ENCODE measurements around the gene PKP3.
A peak's percentile ranks its signal among the peaks of the same experiment; 100 is the strongest.

The PKP3 gene

GRCh38 chr11:438101-438844, 44.3 kb downstream of the PKP3 start:
- Mint-ChIP-seq H3K27me3 (peaks cover 4 to 17% of the 10 kb centered on the region in 2 donors), H3K9me3 (no peaks in the 10 kb centered on the region), H3K4me3 (no peak overlapping the region), H3K4me1 (peaks cover 15 to 18% of the 10 kb centered on the region in 2 donors), H3K27ac (no peak overlapping the region), H3K36me3 (peaks cover 4 to 7% of the 10 kb centered on the region in 2 donors)
- DNase-seq (no peak), ATAC-seq (replicated peaks) (no peak)

GRCh38 chr11:439315-440064, 45.5 kb downstream of the PKP3 start:
- Mint-ChIP-seq H3K9me3 (no peaks in the 10 kb centered on the region), H3K4me1 (peaks cover 15 to 20% of the 10 kb centered on the region in 2 donors), H3K36me3 (peaks cover 4 to 7% of the 10 kb centered on the region in 2 donors), H3K27ac (peak overlapping the region; percentile 69), H3K27me3 (peaks cover 4 to 23% of the 10 kb centered on the region in 2 donors), H3K4me3 (no peak overlapping the region)
- no peak for ATAC-seq (replicated peaks)
- no peak for DNase-seq

GRCh38 chr11:440065-441042, 46.3 kb downstream of the PKP3 start:
- no peak for DNase-seq
- Mint-ChIP-seq H3K9me3 (no peaks in the 10 kb centered on the region), H3K27me3 (peaks cover 4 to 23% of the 10 kb centered on the region in 2 donors), H3K27ac (peak overlapping the region; percentile 69), H3K4me1 (peaks cover 15 to 20% of the 10 kb centered on the region in 2 donors), H3K36me3 (peaks cover 4 to 7% of the 10 kb centered on the region in 2 donors), H3K4me3 (peak overlapping the region; percentile 73 to 77)
- no peak for ATAC-seq (replicated peaks)

- peak overlapping the region; percentile 60 for H3K27ac Mint-ChIP-seq
- ATAC-seq (replicated peaks) (no peak), DNase-seq (no peak)
- peaks cover 4 to 7% of the 10 kb centered on the region in 2 donors for H3K36me3 Mint-ChIP-seq
- peaks cover 4 to 23% of the 10 kb centered on the region in 2 donors for H3K27me3 Mint-ChIP-seq
- H3K4me1 Mint-ChIP-seq, result peaks cover 15 to 20% of the 10 kb centered on the region in 2 donors
- no peaks in the 10 kb centered on the region for H3K9me3 Mint-ChIP-seq
- H3K4me3 Mint-ChIP-seq, result peak overlapping the region; percentile 73 to 77
Measured at GRCh38 chr11:441043-441417, 47.0 kb downstream of the PKP3 start.

- H3K36me3 Mint-ChIP-seq, result peaks cover 3 to 7% of the 10 kb centered on the region in 2 donors
- H3K27ac Mint-ChIP-seq, result peak within 1 kb of the TSS; percentile 67
- peak; percentile 90 to 91 for ATAC-seq (replicated peaks)
- peak within 1 kb of the TSS; percentile 75 to 77 for H3K4me3 Mint-ChIP-seq
- H3K9me3 Mint-ChIP-seq, result no peaks in the 10 kb centered on the region
- DNase-seq, result peak; percentile 44
- peaks cover 4 to 23% of the 10 kb centered on the region in 2 donors for H3K27me3 Mint-ChIP-seq
- peaks cover 15 to 18% of the 10 kb centered on the region in 2 donors for H3K4me1 Mint-ChIP-seq
Measured at GRCh38 chr11:441418-442274, 47.6 kb downstream of the PKP3 start, which contains the start of gene ANO9. Gene ANO9, minus strand, starts transcription at chr11:442011. Its CDS starts 85 bp downstream, at chr11:441926.

GRCh38 chr11:442611-443081, 48.6 kb downstream of the PKP3 start:
- Mint-ChIP-seq H3K4me3 (no peak overlapping the region), H3K9me3 (no peaks in the 10 kb centered on the region), H3K36me3 (peaks cover 0 to 4% of the 10 kb centered on the region in 2 donors), H3K27me3 (peaks cover 4 to 23% of the 10 kb centered on the region in 2 donors), H3K4me1 (peaks cover 15% of the 10 kb centered on the region in 2 donors), H3K27ac (no peak overlapping the region)
- ATAC-seq (replicated peaks), result no peak
- DNase-seq, result no peak

GRCh38 chr11:443542-444199, 49.7 kb downstream of the PKP3 start:
- ATAC-seq (replicated peaks), result no peak
- DNase-seq, result no peak
- Mint-ChIP-seq H3K4me3 (no peak overlapping the region), H3K27me3 (peaks cover 4 to 23% of the 10 kb centered on the region in 2 donors), H3K9me3 (no peaks in the 10 kb centered on the region), H3K4me1 (peaks cover 17 to 18% of the 10 kb centered on the region in 2 donors), H3K27ac (no peak overlapping the region), H3K36me3 (peaks cover 0 to 4% of the 10 kb centered on the region in 2 donors)

GRCh38 chr11:444396-445144, 50.6 kb downstream of the PKP3 start:
- Mint-ChIP-seq H3K36me3 (peaks cover 0 to 4% of the 10 kb centered on the region in 2 donors), H3K4me3 (no peak overlapping the region), H3K9me3 (no peaks in the 10 kb centered on the region), H3K27me3 (peaks cover 4 to 20% of the 10 kb centered on the region in 2 donors), H3K4me1 (peaks cover 18 to 22% of the 10 kb centered on the region in 2 donors), H3K27ac (no peak overlapping the region)
- no peak for ATAC-seq (replicated peaks)
- DNase-seq, result no peak

GRCh38 chr11:445765-446588, 52.0 kb downstream of the PKP3 start:
- no peak for DNase-seq
- Mint-ChIP-seq H3K36me3 (peaks cover 2 to 3% of the 10 kb centered on the region in 2 donors), H3K27ac (no peak overlapping the region), H3K4me3 (no peak overlapping the region), H3K27me3 (peaks cover 1 to 8% of the 10 kb centered on the region in 2 donors), H3K4me1 (peaks cover 12 to 20% of the 10 kb centered on the region in 2 donors), H3K9me3 (no peaks in the 10 kb centered on the region)
- no peak for ATAC-seq (replicated peaks)

- H3K27me3 Mint-ChIP-seq, result peaks cover 0 to 6% of the 10 kb centered on the region in 2 donors
- H3K4me3 Mint-ChIP-seq, result peak overlapping the region; percentile 32 to 56
- peaks cover 5 to 10% of the 10 kb centered on the region in 2 donors for H3K36me3 Mint-ChIP-seq
- no peak overlapping the region for H3K27ac Mint-ChIP-seq
- peaks cover 18 to 22% of the 10 kb centered on the region in 2 donors for H3K4me1 Mint-ChIP-seq
- no peak for DNase-seq
- H3K9me3 Mint-ChIP-seq, result no peaks in the 10 kb centered on the region
- ATAC-seq (replicated peaks), result no peak
Measured at GRCh38 chr11:446891-447290, 52.9 kb downstream of the PKP3 start.

- peaks cover 9 to 15% of the 10 kb centered on the region in 2 donors for H3K36me3 Mint-ChIP-seq
- peak overlapping the region; percentile 98 for H3K27ac Mint-ChIP-seq
- DNase-seq, result peak; percentile 89
- peaks cover 29 to 31% of the 10 kb centered on the region in 2 donors for H3K4me1 Mint-ChIP-seq
- H3K9me3 Mint-ChIP-seq, result no peaks in the 10 kb centered on the region
- peaks cover 0 to 6% of the 10 kb centered on the region in 2 donors for H3K27me3 Mint-ChIP-seq
- ATAC-seq (replicated peaks), result peak; percentile 73 to 78
- H3K4me3 Mint-ChIP-seq, result peak overlapping the region; percentile 86 to 96
Measured at GRCh38 chr11:447923-448731, 54.1 kb downstream of the PKP3 start.
